K562 (cell line): ENCODE data around the gene DHX36. TPM values are rescaled to one million over a fixed set of nuclear protein-coding genes. Genes with fewer than 3 reads are reported as not detected.

Source experiments
- ATAC-seq: fragments of 200-7000 bp; cut with Tn5 transposase; 3 replicates; pipeline ENCODE4 v1.9.1; 2020; ENCODE audit warnings: moderate library complexity
- BruUV-seq: library from RNA; stranded (reverse); fragments of 400-500 nt; replicated peaks from 2 replicates; lab custom pipeline; 2021; lab: Mats Ljungman, UMichigan
- CTCF ChIA-PET: fragments of 300-600 bp; formaldehyde crosslinking; extraction: SDS; loops from one replicate; lab custom pipeline; 2021; ENCODE audit warnings: low intra/inter-chr PET ratio; lab: Yijun Ruan, JAX
- POLR2A ChIA-PET: fragments of 300-600, 350-650 bp; sonication (Branson Sonifier 250); formaldehyde crosslinking; extraction: SDS; loops from one replicate; lab custom pipeline; 2021; ENCODE audit warnings: antibody characterized with exemption, inconsistent platforms; lab: Yijun Ruan, JAX
- DNase-seq, 4 experiments: peaks; one replicate each; pipeline versions ENCODE4 v3.0.0 to v3.0.0-alpha.2; 2011 to 2018; ENCODE audit warnings: low spot score in 3 of 4, mixed read lengths in 3 of 4; ENCODE audit errors: extremely low read depth in 1 of 4
- FAIRE-seq: peaks from 2 replicates; lab custom pipeline; 2011; peaks lifted over from hg19 to GRCh38; lab: Jason Lieb, UNC
- H2AFZ ChIP-seq: 2 replicates; pipeline ENCODE4 v1.6.0; 2011; ENCODE audit warnings: low read depth, low read length, control low read depth, inconsistent platforms
- H3K27ac ChIP-seq: fragments of 200-600 bp; 3 replicates; pipeline ENCODE4 v1.8.0; 2011; ENCODE audit warnings: low read depth, mild to moderate bottlenecking, control low read depth, inconsistent platforms, low read length, moderate library complexity, mixed read lengths; ENCODE audit errors: extremely low read depth
- H3K27me3 ChIP-seq, 2 experiments: fragments of 300-600 bp in 1 of 2; 2 replicates in 1 of 2; 3 replicates in 1 of 2; pipeline versions ENCODE4 v1.6.0 to v1.8.0; 2011; ENCODE audit warnings: inconsistent platforms in 2 of 2, low read length in 2 of 2, mild to moderate bottlenecking in 1 of 2, mixed read lengths in 1 of 2, moderate library complexity in 1 of 2; ENCODE audit not compliant: control insufficient read depth in 2 of 2, insufficient read depth in 2 of 2
- H3K36me3 ChIP-seq: fragments of 300-600 bp; 3 replicates; pipeline ENCODE4 v1.8.0; 2011; ENCODE audit warnings: mild to moderate bottlenecking, low read length, inconsistent platforms; ENCODE audit not compliant: control insufficient read depth, insufficient read depth
- H3K4me1 ChIP-seq, 2 experiments: fragments of 200-600 bp in 1 of 2; replicated peaks in 1 of 2; 2 replicates in 1 of 2; 3 replicates in 1 of 2; pipeline versions ENCODE4 v1.5.1 to v1.8.0; 2011; ENCODE audit warnings: inconsistent platforms in 2 of 2, low read length in 2 of 2, mild to moderate bottlenecking in 1 of 2, mixed read lengths in 1 of 2, moderate library complexity in 1 of 2; ENCODE audit not compliant: control insufficient read depth in 2 of 2, insufficient read depth in 2 of 2
- H3K4me2 ChIP-seq: 2 replicates; pipeline ENCODE4 v1.6.1; 2011; ENCODE audit warnings: low read length, control low read depth, inconsistent platforms, mixed read lengths; ENCODE audit not compliant: insufficient read depth
- H3K4me3 ChIP-seq: fragments of 200-600 bp; sonication (generic), shearing (Covaris generic); 2 replicates; pipeline ENCODE4 v1.5.1; 2016; ENCODE audit warnings: control low read depth, inconsistent platforms
- H3K79me2 ChIP-seq: fragments of 200-600 bp; 3 replicates; pipeline ENCODE4 v1.8.0; 2011; ENCODE audit warnings: low read length, inconsistent platforms; ENCODE audit not compliant: control insufficient read depth, insufficient read depth
- H3K9ac ChIP-seq, 2 experiments: 2 replicates each; pipeline versions ENCODE4 v1.6.0 to v1.6.1; 2011; ENCODE audit warnings: low read depth in 2 of 2, low read length in 2 of 2, control low read depth in 1 of 2, inconsistent platforms in 1 of 2, mild to moderate bottlenecking in 1 of 2, mixed read lengths in 1 of 2; ENCODE audit not compliant: insufficient read depth in 1 of 2
- H3K9me1 ChIP-seq: one replicate; pipeline ENCODE4 v1.6.0; 2011; ENCODE audit warnings: inconsistent platforms, mild to moderate bottlenecking, low read length, moderate library complexity; ENCODE audit not compliant: control insufficient read depth, insufficient read depth
- H3K9me3 ChIP-seq: replicated peaks from 2 replicates; pipeline ENCODE4 v1.5.1; 2011; ENCODE audit warnings: low read depth, low read length, inconsistent platforms; ENCODE audit not compliant: control insufficient read depth, insufficient read depth
- H4K20me1 ChIP-seq: replicated peaks from 2 replicates; pipeline ENCODE4 v1.6.1; 2011; ENCODE audit warnings: low read length, inconsistent platforms, mixed read lengths; ENCODE audit not compliant: control insufficient read depth, insufficient read depth
- BRD4 ChIP-seq: fragments of 200-600 bp; sonication (generic); IDR thresholded peaks from 2 replicates; pipeline ENCODE4 v1.6.1; 2017; ENCODE audit warnings: inconsistent platforms
- CHD2 ChIP-seq: IDR thresholded peaks from 2 replicates; pipeline ENCODE4 v1.6.1; 2011; ENCODE audit warnings: low read depth, low read length
- CHD4 ChIP-seq: fragments of 200-600 bp; sonication (generic); IDR thresholded peaks from 3 replicates; pipeline ENCODE4 v1.6.1; 2012; ENCODE audit warnings: low read depth, mild to moderate bottlenecking, mixed read lengths, low read length, inconsistent platforms; ENCODE audit not compliant: insufficient read depth, insufficient replicate concordance, poor library complexity, severe bottlenecking
- ELF1 ChIP-seq: fragments of 200-800 bp; sonication (Bioruptor generic); IDR thresholded peaks from 2 replicates; pipeline ENCODE4 v1.6.1; 2016; ENCODE audit warnings: missing genetic modification characterization, missing compliant biosample characterization
- HIVEP1 ChIP-seq: fragments of 250-450 bp; sonication (Bioruptor Pico); IDR thresholded peaks from 2 replicates; pipeline ENCODE4 v1.4.0; 2020; ENCODE audit warnings: mild to moderate bottlenecking
- NR4A1 ChIP-seq, 2 experiments: fragments of 250-450 bp in 1 of 2; fragments of 450-650 bp in 1 of 2; sonication (Bioruptor Pico) in 1 of 2; IDR thresholded peaks; 2 replicates each; pipeline versions ENCODE4 v1.4.0 to v1.6.1; 2016 to 2020; ENCODE audit warnings: mild to moderate bottlenecking in 2 of 2, missing compliant biosample characterization in 1 of 2, missing genetic modification characterization in 1 of 2, moderate library complexity in 1 of 2
- THAP7 ChIP-seq: fragments of 250-450 bp; sonication (Bioruptor Pico); IDR thresholded peaks from 2 replicates; pipeline ENCODE4 v1.5.0; 2021
- ZBED1 ChIP-seq: IDR thresholded peaks from 2 replicates; pipeline ENCODE4 v1.6.1; 2014
- ZNF134 ChIP-seq: fragments of 250-450 bp; sonication (Bioruptor Pico); conservative IDR thresholded peaks from 2 replicates; pipeline ENCODE4 v1.4.0; 2020
- ZNF277 ChIP-seq: fragments of 250-450 bp; sonication (Bioruptor Pico); IDR thresholded peaks from 2 replicates; pipeline ENCODE4 v1.8.0; 2022; ENCODE audit warnings: inconsistent platforms, mild to moderate bottlenecking, moderate library complexity, borderline replicate concordance
- ZNF398 ChIP-seq: fragments of 250-450 bp; sonication (Bioruptor Pico); IDR thresholded peaks from 2 replicates; pipeline ENCODE4 v1.8.0; 2021; ENCODE audit warnings: moderate library complexity, mild to moderate bottlenecking, inconsistent platforms
- WGBS: fragments of 100-300 bp; shearing (Covaris generic); methylation state at CpG from one replicate; pipeline ENCODE4 v1.1.6; 2016; ENCODE audit warnings: low coverage, mixed read lengths; ENCODE audit not compliant: insufficient coverage; ENCODE audit errors: missing lambda C conversion rate; 5-methylcytosine and 5-hydroxymethylcytosine counted together
- in situ Hi-C: fragments of 300-500 bp; cut with MboI; formaldehyde crosslinking; loops from 4 replicates; pipeline ENCODE4 v1.15.0; 2018; ENCODE audit warnings: inconsistent platforms, mixed read lengths
- intact Hi-C: fragments of 100-400 bp; cut with micrococcal nuclease; formaldehyde crosslinking; loops from 2 replicates; pipeline ENCODE4 v1.14.2; 2022
- polyA plus RNA-seq, 8 experiments: library from polyadenylated mRNA; depleted of rRNA in 4 of 8; stranded (reverse) in 5 of 8; unstranded in 3 of 8; fragments of >200 nt; fragmentation: Nextera tagmentation in 2 of 8; fragmentation: Illumina TruSeq in 1 of 8; extraction: Ambion mirVana in 2 of 8; extraction: Trizol in 1 of 8; gene quantifications; 2 replicates each; pipeline versions ENCODE4 v1.2.1 to v1.2.3, GENCODE V29; 2011 to 2014; ENCODE audit warnings: inconsistent platforms in 1 of 8, missing spikeins in 1 of 8
- total RNA-seq, 7 experiments: library from RNA; depleted of rRNA in 6 of 7; stranded (reverse); fragments of >200 nt in 6 of 7; fragmentation: Illumina TruSeq in 2 of 7; extraction: Trizol in 2 of 7; gene quantifications; 2 replicates each; pipeline versions ENCODE4 v1.2.1 to v1.2.3, GENCODE V29; 2011 to 2021; ENCODE audit warnings: low replicate concordance in 1 of 7

The DHX36 gene
- total and polyA plus RNA-seq, 9 of the 15 experiments (the other 6 are each of a cell fraction or from before 2014, with no cell fraction given): 44.3 to 98.7 (median 57.0) TPM

- Histone ChIP-seq H3K4me1 (no peaks in the 10 kb centered on the region), H3K9me3 (no peaks in the 10 kb centered on the region), H3K4me3 (no peak overlapping the region), H3K79me2 (peaks cover 12% of the 10 kb centered on the region; the same call in 2 of the 3 replicates), H4K20me1 (no peaks in the 10 kb centered on the region), H3K27me3 (no peaks in the 10 kb centered on the region), H3K27ac (no peak overlapping the region), H3K4me2 (no peak overlapping the region), H2AFZ (no peak overlapping the region), H3K36me3 (peaks cover 97% of the 10 kb centered on the region), H3K9me1 (no peaks in the 10 kb centered on the region), H3K9ac (no peak overlapping the region)
- ChIA-PET CTCF (no interaction called here), POLR2A (interaction anchor here (1.9 kb wide), 1 partner anchor 8 kb away, joined by 3 read pairs; no protein-coding TSS in a partner anchor)
- no peak for FAIRE-seq
- TF ChIP-seq NR4A1 (CRISPR knock-in tag; IDR thresholded peaks at IDR 0.05) (no peak), NR4A1 (tag; IDR thresholded peaks at IDR 0.05) (no peak), CHD2 (no peak), ZNF134 (CRISPR knock-in tag) (no peak), ELF1 (tag) (no peak)
- no peak for DNase-seq
- intact Hi-C loops (no loop called here), in situ Hi-C loops (loop anchor here (25.0 kb wide), 1 partner anchor 1558 kb away; the partner anchor contains the start of genes GMPS and SLC33A1)
- no TSS peak for BruUV-seq
- no peak for ATAC-seq
Measured at GRCh38 chr3:154304116-154304786, 20.0 kb downstream of the DHX36 start.

- FAIRE-seq (no peak), ATAC-seq (peak; percentile 42), DNase-seq (no peak)
- H3K27me3 ChIP-seq: no peaks in the 10 kb centered on the region
- H3K9me3 ChIP-seq: no peaks in the 10 kb centered on the region
- no peak overlapping the region for H3K9ac ChIP-seq
- no peaks in the 10 kb centered on the region for H3K9me1 ChIP-seq
- no peaks in the 10 kb centered on the region for H3K4me1 ChIP-seq
- no peaks in the 10 kb centered on the region for H4K20me1 ChIP-seq
- 79% methylated on average over 3 of the region's 3 CpGs for WGBS
- H3K36me3 ChIP-seq: peaks cover 90% of the 10 kb centered on the region
- no peak overlapping the region for H3K4me3 ChIP-seq
- no peak for TF ChIP-seq ZBED1
- TF ChIP-seq ZNF277: no peak
- TF ChIP-seq CHD4: no peak
- TF ChIP-seq ZNF398 (CRISPR knock-in tag): no peak
- no peak for TF ChIP-seq BRD4
- TF ChIP-seq HIVEP1 (CRISPR knock-in tag): no peak
- no peak for TF ChIP-seq THAP7 (CRISPR knock-in tag)
- TF ChIP-seq, all 486 proteins: peak for 0
- intact Hi-C loops (no loop called here), in situ Hi-C loops (loop anchor here (25.0 kb wide), 1 partner anchor 1561 kb away; the partner anchor contains the start of genes GMPS and SLC33A1)
- CTCF ChIA-PET: no interaction called here
- Histone ChIP-seq H3K79me2 (no peaks in the 10 kb centered on the region), H3K27ac (no peak overlapping the region), H3K4me2 (no peak overlapping the region), H2AFZ (no peak overlapping the region)
- POLR2A ChIA-PET: no interaction called here
- no TSS peak for BruUV-seq
Measured at GRCh38 chr3:154301561-154301960, 22.7 kb downstream of the DHX36 start.
